Karpas-422 (cell line): ENCODE results near the gene RAPGEF5. TPM values are rescaled to one million over a fixed set of nuclear protein-coding genes. Genes with fewer than 3 reads are reported as not detected.

Experiments used
- DNase-seq: peaks from one replicate; pipeline ENCODE4 v3.0.0-alpha.2; 2015
- H2AFZ ChIP-seq: fragments of 200-600 bp; sonication (generic); 2 replicates; pipeline ENCODE4 v1.6.1; 2014; ENCODE audit warnings: antibody characterized with exemption, low read length, mixed read lengths
- H3K27ac ChIP-seq: fragments of 200-600 bp; sonication (generic); 2 replicates; pipeline ENCODE4 v1.5.1; 2014; ENCODE audit warnings: mild to moderate bottlenecking, low read length, moderate library complexity
- H3K27me3 ChIP-seq: fragments of 200-600 bp; sonication (generic); 2 replicates; pipeline ENCODE4 v1.6.1; 2014; ENCODE audit warnings: low read length, mixed read lengths
- H3K36me3 ChIP-seq: fragments of 200-600 bp; sonication (generic); 2 replicates; pipeline ENCODE4 v1.6.1; 2014; ENCODE audit warnings: low read length, mixed read lengths; ENCODE audit not compliant: insufficient read depth
- H3K4me1 ChIP-seq: fragments of 200-600 bp; sonication (generic); 2 replicates; pipeline ENCODE4 v1.6.1; 2014; ENCODE audit warnings: mild to moderate bottlenecking, low read length, mixed read lengths
- H3K4me2 ChIP-seq: fragments of 200-600 bp; sonication (generic); 2 replicates; pipeline ENCODE4 v1.6.1; 2014; ENCODE audit warnings: low read length, low read depth, mild to moderate bottlenecking; ENCODE audit not compliant: poor library complexity, severe bottlenecking
- H3K4me3 ChIP-seq: fragments of 200-600 bp; sonication (generic); 2 replicates; pipeline ENCODE4 v1.5.1; 2014; ENCODE audit warnings: mild to moderate bottlenecking, antibody characterized with exemption, low read length, mixed read lengths
- H3K79me2 ChIP-seq: fragments of 200-600 bp; sonication (generic); 2 replicates; pipeline ENCODE4 v1.6.1; 2014; ENCODE audit warnings: mild to moderate bottlenecking, low read length, mixed read lengths
- H3K9ac ChIP-seq: fragments of 200-600 bp; sonication (generic); 2 replicates; pipeline ENCODE4 v1.6.0; 2014; ENCODE audit warnings: low read length
- H3K9me2 ChIP-seq: fragments of 200-600 bp; sonication (generic), shearing (Covaris generic); replicated peaks from 2 replicates; pipeline ENCODE4 v1.6.0; 2014; ENCODE audit warnings: mild to moderate bottlenecking, low read length, moderate library complexity; ENCODE audit not compliant: insufficient read depth
- H3K9me3 ChIP-seq: fragments of 300-700, 200-600 bp; sonication (generic); 2 replicates; pipeline ENCODE4 v1.6.1; 2014; ENCODE audit warnings: low read length, mixed read lengths
- H4K20me1 ChIP-seq: fragments of 200-600 bp; sonication (generic); 2 replicates; pipeline ENCODE4 v1.6.1; 2014; ENCODE audit warnings: mild to moderate bottlenecking, antibody characterized with exemption, low read length, low read depth; ENCODE audit not compliant: insufficient read depth
- total RNA-seq: library from RNA; depleted of rRNA; stranded (reverse); fragments of >200 nt; shearing (Covaris generic); gene quantifications from 2 replicates; pipeline ENCODE4 v1.2.3, GENCODE V29; 2014; ENCODE audit warnings: low replicate concordance

The RAPGEF5 gene
- total RNA-seq, 1 experiment from 2014 or later = 81.6 TPM

- Histone ChIP-seq H3K79me2 (no peaks in the 10 kb centered on the region), H3K36me3 (peaks cover 42% of the 10 kb centered on the region; the same call in 1 of the 2 replicates), H3K27ac (no peak overlapping the region), H3K4me3 (no peak overlapping the region), H3K27me3 (no peaks in the 10 kb centered on the region), H3K9me3 (no peaks in the 10 kb centered on the region), H3K4me2 (no peak overlapping the region), H3K4me1 (no peaks in the 10 kb centered on the region), H3K9me2 (no peaks in the 10 kb centered on the region), H3K9ac (no peak overlapping the region), H2AFZ (no peak overlapping the region), H4K20me1 (no peaks in the 10 kb centered on the region)
- no peak for DNase-seq
Measured at GRCh38 chr7:22142572-22142971, 214.4 kb downstream of the RAPGEF5 start.

- Histone ChIP-seq H3K4me3 (no peak overlapping the region), H3K27me3 (no peaks in the 10 kb centered on the region), H3K27ac (no peak overlapping the region), H3K79me2 (no peaks in the 10 kb centered on the region), H3K4me1 (no peaks in the 10 kb centered on the region), H4K20me1 (no peaks in the 10 kb centered on the region), H3K4me2 (no peak overlapping the region), H3K36me3 (peaks cover 42% of the 10 kb centered on the region; the same call in 1 of the 2 replicates), H3K9me3 (no peaks in the 10 kb centered on the region), H3K9ac (no peak overlapping the region), H3K9me2 (no peaks in the 10 kb centered on the region), H2AFZ (no peak overlapping the region)
- DNase-seq = no peak
Measured at GRCh38 chr7:22141355-22141754, 215.6 kb downstream of the RAPGEF5 start.

GRCh38 chr7:22140578-22140977, 216.4 kb downstream of the RAPGEF5 start:
- Histone ChIP-seq H3K9me3 (no peaks in the 10 kb centered on the region), H3K4me1 (no peaks in the 10 kb centered on the region), H3K9me2 (no peaks in the 10 kb centered on the region), H4K20me1 (no peaks in the 10 kb centered on the region), H3K27ac (no peak overlapping the region), H3K4me3 (no peak overlapping the region), H3K27me3 (no peaks in the 10 kb centered on the region), H3K4me2 (no peak overlapping the region), H3K79me2 (no peaks in the 10 kb centered on the region), H2AFZ (no peak overlapping the region), H3K36me3 (peaks cover 45% of the 10 kb centered on the region; the same call in 1 of the 2 replicates), H3K9ac (no peak overlapping the region)
- DNase-seq = no peak

- Histone ChIP-seq H4K20me1 (no peaks in the 10 kb centered on the region), H3K9me3 (no peaks in the 10 kb centered on the region), H3K4me2 (no peak overlapping the region), H3K9ac (no peak overlapping the region), H3K79me2 (no peaks in the 10 kb centered on the region), H3K4me1 (no peaks in the 10 kb centered on the region), H3K9me2 (no peaks in the 10 kb centered on the region), H2AFZ (no peak overlapping the region), H3K27me3 (no peaks in the 10 kb centered on the region), H3K4me3 (no peak overlapping the region), H3K36me3 (peaks cover 46% of the 10 kb centered on the region; the same call in 1 of the 2 replicates), H3K27ac (no peak overlapping the region)
- DNase-seq = no peak
Measured at GRCh38 chr7:22138886-22139285, 218.1 kb downstream of the RAPGEF5 start.

- Histone ChIP-seq H3K4me3 (no peak overlapping the region), H3K9me3 (no peaks in the 10 kb centered on the region), H3K4me1 (no peaks in the 10 kb centered on the region), H3K36me3 (peaks cover 46% of the 10 kb centered on the region; the same call in 1 of the 2 replicates), H3K79me2 (no peaks in the 10 kb centered on the region), H4K20me1 (no peaks in the 10 kb centered on the region), H3K4me2 (no peak overlapping the region), H3K27me3 (no peaks in the 10 kb centered on the region), H3K9ac (no peak overlapping the region), H3K9me2 (no peaks in the 10 kb centered on the region), H2AFZ (no peak overlapping the region), H3K27ac (no peak overlapping the region)
- no peak for DNase-seq
Measured at GRCh38 chr7:22138106-22138505, 218.8 kb downstream of the RAPGEF5 start.

- Histone ChIP-seq H2AFZ (no peak overlapping the region), H3K4me2 (no peak overlapping the region), H3K36me3 (peaks cover 39% of the 10 kb centered on the region; the same call in 1 of the 2 replicates), H3K4me3 (no peak overlapping the region), H3K79me2 (no peaks in the 10 kb centered on the region), H3K9me3 (no peaks in the 10 kb centered on the region), H3K9me2 (no peaks in the 10 kb centered on the region), H3K9ac (no peak overlapping the region), H3K27ac (no peak overlapping the region), H4K20me1 (no peaks in the 10 kb centered on the region), H3K4me1 (no peaks in the 10 kb centered on the region), H3K27me3 (no peaks in the 10 kb centered on the region)
- no peak for DNase-seq
Measured at GRCh38 chr7:22137466-22137865, 219.5 kb downstream of the RAPGEF5 start.

- Histone ChIP-seq H3K27me3 (no peaks in the 10 kb centered on the region), H3K9me2 (no peaks in the 10 kb centered on the region), H3K36me3 (peaks cover 37% of the 10 kb centered on the region; the same call in 1 of the 2 replicates), H3K4me1 (no peaks in the 10 kb centered on the region), H4K20me1 (no peaks in the 10 kb centered on the region), H2AFZ (no peak overlapping the region), H3K9me3 (no peaks in the 10 kb centered on the region), H3K4me2 (no peak overlapping the region), H3K27ac (no peak overlapping the region), H3K9ac (no peak overlapping the region), H3K79me2 (no peaks in the 10 kb centered on the region), H3K4me3 (no peak overlapping the region)
- no peak for DNase-seq
Measured at GRCh38 chr7:22137026-22137425, 219.9 kb downstream of the RAPGEF5 start.

GRCh38 chr7:22129819-22130580, 227.0 kb downstream of the RAPGEF5 start:
- no peak for DNase-seq
- no peaks in the 10 kb centered on the region for H3K4me1 ChIP-seq
- H2AFZ ChIP-seq = no peak overlapping the region
- H3K4me3 ChIP-seq = no peak overlapping the region
- no peaks in the 10 kb centered on the region for H3K9me3 ChIP-seq
- peaks cover 34% of the 10 kb centered on the region; the same call in 1 of the 2 replicates for H3K36me3 ChIP-seq
- no peak overlapping the region for H3K9ac ChIP-seq
- H3K27me3 ChIP-seq = no peaks in the 10 kb centered on the region
- no peaks in the 10 kb centered on the region; the same call in none of the 2 replicates for H3K9me2 ChIP-seq
- no peak overlapping the region for H3K4me2 ChIP-seq
- no peaks in the 10 kb centered on the region for H3K79me2 ChIP-seq
- no peak overlapping the region for H3K27ac ChIP-seq
- H4K20me1 ChIP-seq = no peaks in the 10 kb centered on the region
